NCI-H524 (cell line): ENCODE results near the gene TMEM175.
A peak's percentile ranks its signal among the peaks of the same experiment; 100 is the strongest.

ENCODE experiments used
- DNase-seq, 2 experiments: peaks; one replicate each; lab custom pipeline; 2025; lab: John Stamatoyannopoulos, UW

The TMEM175 gene

GRCh38 chr4:990746-991367, 58.6 kb downstream of the TMEM175 start:
- DNase-seq = no peak

- DNase-seq = no peak
Measured at GRCh38 chr4:991451-992296, 59.4 kb downstream of the TMEM175 start.

GRCh38 chr4:992297-993110, 60.2 kb downstream of the TMEM175 start:
- DNase-seq = no peak

- DNase-seq = no peak
Measured at GRCh38 chr4:993111-994029, 61.1 kb downstream of the TMEM175 start, which contains the start of gene SLC26A1. TSS of gene SLC26A1 (minus strand) at chr4:993404. CDS start at chr4:991703, 1,701 bp downstream.

DNA sequence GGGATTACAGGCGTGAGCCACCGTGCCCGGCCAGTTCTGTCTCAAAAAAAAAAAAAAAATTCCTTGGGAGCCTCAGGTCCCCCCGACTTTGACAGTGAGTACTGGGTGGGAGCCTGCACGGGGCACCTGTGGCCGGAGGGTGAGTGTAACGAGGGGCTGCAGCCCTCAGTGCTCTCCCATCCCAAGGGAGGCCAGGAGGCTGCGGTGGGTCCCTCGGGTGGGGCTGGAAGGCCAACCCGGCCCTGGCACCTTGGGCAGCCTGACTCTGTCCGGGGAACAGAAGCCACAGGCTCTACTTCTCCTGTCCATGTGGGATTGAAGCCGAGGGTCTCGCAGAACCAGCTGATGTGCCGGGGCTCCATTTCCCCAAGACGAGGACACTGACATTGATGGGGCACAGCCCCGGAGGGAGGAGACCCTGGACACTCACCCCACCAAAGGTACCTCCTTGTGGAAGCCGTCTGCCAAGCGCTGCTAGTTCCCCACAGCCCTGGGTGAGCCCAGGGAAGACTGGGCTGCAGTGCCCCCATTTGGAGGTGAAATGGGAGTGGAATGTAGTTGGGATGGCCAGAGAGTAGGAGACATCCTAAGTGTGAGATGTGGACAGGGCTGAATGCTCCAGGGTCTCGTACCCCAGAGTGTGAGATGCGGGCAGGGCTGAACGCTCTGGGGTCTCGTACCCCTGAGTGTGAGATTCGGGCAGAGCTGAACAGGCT, 63.2 kb downstream of the TMEM175 start:
- no peak for DNase-seq

- peak in 1 of 2 experiments; percentile 19 for DNase-seq
Measured at GRCh38 chr4:996030-996996, 64.1 kb downstream of the TMEM175 start.

GRCh38 chr4:996997-997374, 64.7 kb downstream of the TMEM175 start:
- DNase-seq = no peak

- DNase-seq = peak in 1 of 2 experiments; percentile 23
Measured at GRCh38 chr4:997375-998071, 65.3 kb downstream of the TMEM175 start.

DNA sequence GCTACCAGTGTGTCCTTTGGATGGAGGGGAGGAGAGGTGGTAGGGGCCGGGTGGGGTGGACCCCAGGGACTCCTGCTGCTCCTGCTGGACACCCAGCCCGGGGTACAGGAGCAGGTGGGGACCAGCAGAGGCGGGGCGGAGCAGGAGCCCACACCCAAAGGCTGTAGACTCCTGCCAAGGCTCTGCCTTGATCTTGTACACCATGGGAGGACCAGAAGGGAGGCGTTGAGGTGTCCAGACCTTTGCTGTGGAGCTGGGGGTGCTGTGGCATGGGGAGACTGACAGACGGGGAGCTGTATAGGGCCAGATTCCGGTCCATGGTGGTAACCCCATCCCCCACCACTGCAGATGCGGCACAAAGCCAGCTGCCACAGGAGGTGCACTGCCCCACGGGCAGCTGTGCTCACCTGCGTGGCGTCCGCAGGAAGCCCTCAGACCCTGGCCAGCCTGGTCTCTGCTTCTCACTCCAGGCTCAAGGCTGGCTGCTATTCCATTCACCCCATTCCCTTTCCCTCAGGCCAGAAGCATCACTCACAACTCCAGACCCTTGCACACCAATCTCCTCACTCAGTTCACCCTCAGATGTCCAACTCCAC, 65.9 kb downstream of the TMEM175 start:
- DNase-seq = no peak

DNA sequence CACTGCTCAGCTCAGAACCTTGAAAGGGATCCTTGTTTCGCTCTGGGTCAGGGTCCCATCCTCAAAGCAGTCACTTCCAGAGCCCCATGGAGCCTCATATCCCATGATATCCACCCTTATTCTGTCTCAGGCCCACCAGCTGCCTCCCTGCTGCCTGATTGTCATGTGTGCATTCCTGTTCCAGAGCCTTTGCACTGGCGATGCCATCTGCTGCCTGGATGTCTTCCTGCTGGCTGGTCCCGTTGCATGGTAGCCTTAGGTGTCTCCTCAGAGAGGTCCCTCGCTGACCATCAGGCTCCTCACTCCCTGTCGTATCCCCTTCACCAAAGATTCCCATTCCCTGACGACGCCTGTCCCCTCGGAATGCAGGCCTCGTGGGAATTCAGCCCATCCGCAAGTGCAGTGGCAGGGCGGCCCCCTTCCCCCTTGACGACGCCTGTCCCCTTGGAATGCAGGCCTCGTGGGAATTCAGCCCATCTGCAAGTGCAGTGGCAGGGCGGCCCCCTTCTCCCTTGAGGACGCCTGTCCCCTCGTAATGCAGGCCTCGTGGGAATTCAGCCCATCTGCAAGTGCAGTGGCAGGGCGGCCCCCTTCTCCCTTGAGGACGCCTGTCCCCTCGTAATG, 67.1 kb downstream of the TMEM175 start:
- peak; percentile 52 to 72 for DNase-seq

DNA sequence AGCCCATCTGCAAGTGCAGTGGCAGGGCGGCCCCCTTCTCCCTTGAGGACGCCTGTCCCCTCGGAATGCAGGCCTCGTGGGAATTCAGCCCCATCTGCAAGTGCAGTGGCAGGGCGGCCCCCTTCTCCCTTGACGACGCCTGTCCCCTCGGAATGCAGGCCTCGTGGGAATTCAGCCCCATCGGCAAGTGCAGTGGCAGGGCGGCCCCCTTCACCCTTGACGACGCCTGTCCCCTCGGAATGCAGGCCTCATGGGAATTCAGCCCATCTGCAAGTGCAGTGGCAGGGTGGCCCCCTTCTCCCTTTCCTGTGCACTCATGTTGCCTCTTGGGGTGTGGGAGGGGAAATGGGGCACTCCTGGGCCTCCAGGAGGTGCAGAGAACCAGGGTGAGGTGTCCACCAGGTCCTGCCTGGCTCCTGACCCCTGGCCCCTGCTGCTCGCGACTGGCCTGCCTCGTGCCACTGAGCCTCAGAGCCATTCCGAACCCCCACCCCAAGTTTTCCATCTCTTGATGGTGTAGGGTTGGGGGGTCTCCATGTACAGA, 67.7 kb downstream of the TMEM175 start:
- DNase-seq = no peak

- DNase-seq = no peak
Measured at GRCh38 chr4:1000686-1001260, 68.5 kb downstream of the TMEM175 start.

DNA sequence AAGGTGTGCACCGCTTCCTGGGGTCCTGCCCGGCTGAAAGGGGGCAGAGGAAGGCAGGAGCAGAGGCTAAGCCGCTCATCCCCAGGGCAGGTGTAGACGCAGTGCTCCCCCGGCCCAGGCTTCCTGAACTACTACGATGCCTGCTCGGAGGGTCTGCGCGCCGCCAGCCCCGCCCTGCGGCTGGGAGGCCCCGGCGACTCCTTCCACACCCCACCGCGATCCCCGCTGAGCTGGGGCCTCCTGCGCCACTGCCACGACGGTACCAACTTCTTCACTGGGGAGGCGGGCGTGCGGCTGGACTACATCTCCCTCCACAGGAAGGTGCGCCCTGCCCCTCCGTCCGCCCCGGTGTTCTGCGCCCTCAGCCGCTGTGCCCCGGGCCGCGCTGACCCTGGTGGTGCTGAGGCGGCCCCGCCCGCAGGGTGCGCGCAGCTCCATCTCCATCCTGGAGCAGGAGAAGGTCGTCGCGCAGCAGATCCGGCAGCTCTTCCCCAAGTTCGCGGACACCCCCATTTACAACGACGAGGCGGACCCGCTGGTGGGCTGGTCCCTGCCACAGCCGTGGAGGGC, 69.4 kb downstream of the TMEM175 start:
- no peak for DNase-seq

- peak in 1 of 2 experiments; percentile 30 for DNase-seq
Measured at GRCh38 chr4:1002131-1002630, 69.9 kb downstream of the TMEM175 start.

DNA sequence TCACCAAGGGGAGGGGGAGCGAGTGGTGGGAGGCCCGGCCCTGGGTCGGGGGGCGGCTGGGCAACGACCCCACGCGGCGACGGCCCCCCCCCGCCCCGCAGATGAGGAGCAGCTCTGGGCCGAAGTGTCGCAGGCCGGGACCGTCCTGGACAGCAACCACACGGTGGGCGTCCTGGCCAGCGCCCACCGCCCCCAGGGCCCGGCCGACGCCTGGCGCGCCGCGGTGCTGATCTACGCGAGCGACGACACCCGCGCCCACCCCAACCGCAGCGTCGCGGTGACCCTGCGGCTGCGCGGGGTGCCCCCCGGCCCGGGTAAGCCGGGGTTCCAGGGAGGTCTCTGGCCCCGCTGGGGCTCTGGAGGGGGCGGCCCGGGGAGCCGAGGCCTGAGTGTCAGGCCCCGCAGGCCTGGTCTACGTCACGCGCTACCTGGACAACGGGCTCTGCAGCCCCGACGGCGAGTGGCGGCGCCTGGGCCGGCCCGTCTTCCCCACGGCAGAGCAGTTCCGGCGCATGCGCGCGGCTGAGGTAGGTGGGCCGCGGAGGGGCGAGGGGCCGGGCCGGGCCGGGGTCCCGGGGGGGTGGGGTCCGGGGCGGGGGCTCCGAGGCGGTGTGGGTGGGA, 70.5 kb downstream of the TMEM175 start:
- DNase-seq = no peak
